ENCODE measurements around the gene NENF.
"Not testable (repeated sequence)": the region's sequence is repeated elsewhere in the genome, so short reads cannot be mapped to it uniquely, and the experiment has no call there.

Gene NENF

GRCh38 chr1:212461916-212462660, 29.4 kb downstream of the NENF start:
- DNase-seq: no peak

- DNase-seq: no peak
These were observed 31.0 kb downstream of the NENF start for GRCh38 chr1:212463565-212464285.

GRCh38 chr1:212465311-212465710, 32.6 kb downstream of the NENF start:
- no peak for DNase-seq

GRCh38 chr1:212466437-212466836, 33.7 kb downstream of the NENF start:
- no peak for DNase-seq

- DNase-seq: no peak
These were observed 34.4 kb downstream of the NENF start for GRCh38 chr1:212466898-212467650.

- no peak for DNase-seq
These were observed 35.2 kb downstream of the NENF start for GRCh38 chr1:212467843-212468482.

GRCh38 chr1:212470059-212470458, 37.3 kb downstream of the NENF start:
- no peak for DNase-seq

- no peak for DNase-seq
These were observed 38.6 kb downstream of the NENF start for GRCh38 chr1:212471286-212471685.

GRCh38 chr1:212471891-212472675, 39.4 kb downstream of the NENF start:
- DNase-seq: no peak

- no peak for DNase-seq
These were observed 41.0 kb downstream of the NENF start for GRCh38 chr1:212473729-212474128.

- no peak for DNase-seq
These were observed 42.4 kb downstream of the NENF start for GRCh38 chr1:212475151-212475550.

GRCh38 chr1:212475831-212476230, 43.1 kb downstream of the NENF start:
- not testable (repeated sequence) for DNase-seq

GRCh38 chr1:212477014-212477679, 44.4 kb downstream of the NENF start:
- DNase-seq: peak; percentile 85 to 86

GRCh38 chr1:212477680-212478466, 45.2 kb downstream of the NENF start:
- DNase-seq: no peak

- no peak for DNase-seq
These were observed 45.8 kb downstream of the NENF start for GRCh38 chr1:212478467-212479025.

GRCh38 chr1:212479188-212479587, 46.5 kb downstream of the NENF start:
- no peak for DNase-seq

GRCh38 chr1:212480711-212481437, 48.2 kb downstream of the NENF start:
- DNase-seq: not testable (repeated sequence)

- no peak for DNase-seq
These were observed 48.7 kb downstream of the NENF start for GRCh38 chr1:212481438-212481767.

GRCh38 chr1:212482006-212482636, 49.4 kb downstream of the NENF start:
- DNase-seq: no peak
